H1 (cell line): ENCODE data around the gene SEZ6L. TPM values are rescaled to one million over a fixed set of nuclear protein-coding genes. Genes with fewer than 3 reads are reported as not detected.

Experiments
- ATF3 ChIP-seq: IDR thresholded peaks from 2 replicates; pipeline ENCODE4 v1.6.1; 2011; ENCODE audit warnings: low read depth, mild to moderate bottlenecking, low read length; ENCODE audit not compliant: insufficient read depth
- CBX5 ChIP-seq: fragments of 300-800, 300-1000 bp; sonication (generic); IDR thresholded peaks from 2 replicates; pipeline ENCODE4 v1.7.1; 2016; ENCODE audit warnings: antibody characterized with exemption, low read length, low read depth
- CEBPB ChIP-seq: IDR thresholded peaks from 2 replicates; pipeline ENCODE4 v1.6.1; 2012; ENCODE audit warnings: low read depth, low read length
- CHD7 ChIP-seq: fragments of 300-600 bp; sonication (generic); IDR thresholded peaks from 2 replicates; pipeline ENCODE4 v1.7.1; 2012; ENCODE audit warnings: low read length, moderate library complexity, mild to moderate bottlenecking, inconsistent platforms; ENCODE audit not compliant: insufficient replicate concordance
- CTBP2 ChIP-seq: IDR thresholded peaks from 2 replicates; pipeline ENCODE4 v1.7.0; 2011; ENCODE audit warnings: borderline replicate concordance, mild to moderate bottlenecking, moderate library complexity, mixed read lengths, low read length; ENCODE audit not compliant: insufficient read depth, insufficient read length
- EP300 ChIP-seq, 2 experiments: IDR thresholded peaks; 1 replicate in 1 of 2; 2 replicates in 1 of 2; pipeline ENCODE4 v1.6.1; 2011 to 2012; ENCODE audit warnings: low read depth in 2 of 2, low read length in 2 of 2, mild to moderate bottlenecking in 2 of 2, borderline replicate concordance in 1 of 2, inconsistent platforms in 1 of 2, moderate library complexity in 1 of 2
- JUND ChIP-seq: IDR thresholded peaks from 2 replicates; pipeline ENCODE4 v1.6.1; 2011; ENCODE audit warnings: mild to moderate bottlenecking, improper control_type of control experiment, low read length
- MAX ChIP-seq: IDR thresholded peaks from 2 replicates; pipeline ENCODE4 v1.6.1; 2012; ENCODE audit warnings: inconsistent platforms
- RAD21 ChIP-seq, 2 experiments: IDR thresholded peaks in 1 of 2; conservative IDR thresholded peaks in 1 of 2; 2 replicates each; pipeline ENCODE4 v1.6.1; 2011; ENCODE audit warnings: low read depth in 2 of 2, low read length in 2 of 2, improper control_type of control experiment in 1 of 2, inconsistent platforms in 1 of 2, mild to moderate bottlenecking in 1 of 2, moderate library complexity in 1 of 2
- YY1 ChIP-seq: IDR thresholded peaks from 2 replicates; pipeline ENCODE4 v1.6.1; 2011; ENCODE audit warnings: low read depth, mild to moderate bottlenecking, low read length
- polyA plus RNA-seq, 7 experiments: library from polyadenylated mRNA; depleted of rRNA in 3 of 7; stranded (reverse) in 5 of 7; unstranded in 2 of 7; fragments of >200 nt in 5 of 7; fragments of 200-250 nt in 2 of 7; gene quantifications; 1 replicate in 5 of 7; 2 replicates in 1 of 7; 4 replicates in 1 of 7; pipeline versions ENCODE4 v1.2.1 to v1.2.3, GENCODE V29; 2011 to 2013; ENCODE audit warnings: missing spikeins in 2 of 7, mixed read lengths in 2 of 7
- total RNA-seq: library from RNA; stranded (reverse); fragmentation: NEBNext Ultra II Directional; extraction: Animal tissue kit (Norgen Biotek cat#: 25700); gene quantifications from 2 replicates; pipeline ENCODE4 v1.2.1, GENCODE V29; 2021

SEZ6L gene
- total and polyA plus RNA-seq, 2 of the 8 experiments (the other 6 are each of a cell fraction or from before 2014, with no cell fraction given) = 0.06 to 0.33 TPM

- TF ChIP-seq CHD7 (no peak), MAX (no peak), CTBP2 (no peak), ATF3 (no peak), CEBPB (no peak), JUND (no peak), CBX5 (no peak), EP300 (IDR thresholded peaks at IDR 0.05; ENCODE audit: borderline replicate concordance in 1 of 2, low read depth in 2 of 2, low read length in 2 of 2) (no peak), RAD21 (IDR thresholded peaks at IDR 0.05 in 1 of 2, conservative IDR thresholded peaks at IDR 0.05 in 1 of 2; ENCODE audit: low read depth in 2 of 2, low read length in 2 of 2) (no peak), YY1 (no peak)
Measured at GRCh38 chr22:26324150-26324549, 154.9 kb downstream of the SEZ6L start (continued).
